GM18517 (cell line): ENCODE measurements around the gene HNRNPAB.
A peak's percentile ranks its signal among the peaks of the same experiment; 100 is the strongest.
"Not testable (repeated sequence)": the region's sequence is repeated elsewhere in the genome, so short reads cannot be mapped to it uniquely, and the experiment has no call there.

Source experiments
- ATAC-seq: cut with Tn5 transposase; IDR thresholded peaks from one replicate; pipeline ENCODE4 v1.9.1; 2021; ENCODE audit warnings: mild to moderate bottlenecking, moderate library complexity; ENCODE audit not compliant: unreplicated experiment

Gene HNRNPAB

DNA sequence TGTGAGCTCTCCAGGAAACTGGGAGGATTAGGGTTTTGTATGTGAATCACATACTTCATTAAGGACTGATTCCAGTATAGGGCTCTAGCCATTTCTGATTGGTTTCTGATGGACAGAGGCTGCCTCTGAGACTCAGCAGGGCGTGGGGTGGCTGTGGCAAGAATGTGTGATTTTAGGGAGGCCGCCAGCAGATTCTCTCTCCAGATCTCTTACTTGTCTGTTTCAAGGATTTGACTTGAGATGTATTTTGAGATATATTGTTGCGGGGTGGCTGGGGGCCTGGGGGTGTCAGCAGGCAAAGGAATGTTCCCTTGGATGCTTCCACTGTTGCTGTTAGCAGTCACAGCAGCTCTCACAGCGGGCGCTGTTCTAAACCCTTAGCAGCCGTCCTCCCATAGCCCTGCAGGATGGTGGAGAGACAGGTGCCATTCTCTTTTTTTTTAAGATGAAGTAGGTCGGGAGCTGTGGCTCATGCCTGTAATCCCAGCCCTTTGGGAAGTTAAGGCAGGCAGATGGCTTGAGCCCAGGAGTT, 8.0 kb upstream of the HNRNPAB start:
- no peak for ATAC-seq

DNA sequence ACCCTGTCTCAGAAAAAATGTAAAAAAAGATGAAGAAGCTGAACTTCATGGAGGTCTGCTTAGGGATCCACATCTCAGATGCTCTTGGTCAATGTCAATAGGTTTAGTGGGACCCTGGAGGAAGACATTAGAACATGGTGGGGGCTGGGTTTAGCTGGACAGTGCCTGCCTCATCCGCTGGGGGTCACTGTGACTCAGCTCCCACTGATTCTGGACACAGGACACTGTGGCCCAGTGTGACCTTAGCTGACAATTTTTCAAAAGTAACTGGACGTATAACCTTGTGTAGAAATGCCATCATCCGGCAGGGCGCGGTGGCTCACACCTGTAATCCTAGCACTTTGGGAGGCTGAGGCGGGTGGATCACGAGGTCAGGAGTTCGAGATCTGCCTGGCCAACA, 7.3 kb upstream of the HNRNPAB start:
- no peak for ATAC-seq

DNA sequence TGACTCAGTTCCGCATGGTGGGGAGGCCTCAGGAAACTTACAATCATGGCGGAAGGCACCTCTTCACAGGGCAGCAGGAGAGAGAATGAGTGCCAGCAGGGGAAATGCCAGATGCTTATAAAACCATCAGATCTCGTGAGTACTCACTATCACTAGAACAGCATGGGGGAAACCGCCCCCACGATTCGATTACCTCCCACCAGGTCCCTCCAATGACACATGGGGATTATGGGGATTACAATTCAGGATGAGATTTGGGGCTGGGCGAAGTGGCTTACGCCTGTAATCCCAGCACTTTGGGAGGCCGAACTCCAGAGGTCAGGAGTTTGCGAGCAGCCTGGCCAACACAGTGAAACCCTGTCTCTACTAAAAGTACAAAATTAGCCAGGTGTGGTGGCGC, 6.2 kb upstream of the HNRNPAB start:
- not testable (repeated sequence) for ATAC-seq

DNA sequence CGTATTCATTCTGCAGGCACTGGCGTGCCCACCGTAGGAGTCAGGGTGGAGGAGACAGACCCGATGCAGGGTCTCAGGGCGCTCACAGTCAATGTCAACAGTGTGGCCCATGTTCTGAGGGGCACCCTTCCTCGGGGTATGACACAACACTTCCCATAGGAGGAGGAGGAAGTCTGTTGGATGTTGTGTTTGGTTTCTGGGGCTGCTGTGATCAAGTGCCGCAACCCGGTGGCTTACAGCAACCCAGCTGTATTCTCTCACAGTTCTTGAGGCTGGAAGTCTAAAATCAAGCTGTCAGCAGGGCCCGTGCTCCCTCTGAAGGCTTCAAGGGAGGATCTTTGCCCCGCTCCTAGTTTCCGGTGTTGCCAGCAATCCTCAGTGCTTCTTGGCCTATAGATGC, 5.6 kb upstream of the HNRNPAB start:
- ATAC-seq = no peak

DNA sequence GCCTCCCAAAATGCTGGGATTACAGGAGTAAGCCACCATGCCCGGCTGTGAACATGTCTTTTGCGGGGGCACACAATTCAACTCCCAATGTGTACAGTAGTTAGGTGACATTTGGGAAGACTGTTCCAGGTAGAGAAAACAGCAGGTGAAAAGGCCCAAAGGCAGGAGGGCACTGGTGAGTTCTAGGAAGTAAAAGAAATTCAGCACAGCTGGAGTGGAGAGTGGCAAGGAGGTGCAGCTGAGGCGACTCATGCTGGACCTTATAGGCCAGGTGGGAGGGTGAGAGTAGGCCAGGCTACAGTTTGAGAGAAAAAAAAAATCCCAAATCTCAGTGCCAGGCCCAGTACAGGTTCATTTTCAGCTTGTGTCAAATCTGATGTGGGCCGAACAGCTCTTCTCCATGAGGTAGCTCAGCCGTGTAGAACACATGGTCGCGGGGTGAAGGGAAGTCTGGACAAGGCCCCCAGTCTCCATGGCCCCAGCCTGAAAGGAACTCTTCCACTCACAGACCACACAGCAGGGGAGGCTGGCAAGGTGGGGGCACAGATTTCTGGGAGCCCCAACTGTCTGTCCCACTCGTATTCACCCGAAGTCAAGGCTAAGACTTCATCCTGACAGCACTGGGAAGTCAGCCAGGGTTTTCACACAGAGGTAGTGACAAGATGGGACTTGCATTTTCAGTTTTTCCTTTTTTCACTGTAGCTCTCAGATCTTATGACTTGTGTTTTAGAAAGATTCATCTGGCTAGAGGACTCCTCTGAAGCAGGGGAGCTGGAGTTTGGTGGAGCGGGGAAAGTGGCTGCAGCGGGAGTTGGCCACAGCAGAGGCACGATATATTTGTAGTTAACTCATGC, 4.5 kb upstream of the HNRNPAB start:
- ATAC-seq = no peak

DNA sequence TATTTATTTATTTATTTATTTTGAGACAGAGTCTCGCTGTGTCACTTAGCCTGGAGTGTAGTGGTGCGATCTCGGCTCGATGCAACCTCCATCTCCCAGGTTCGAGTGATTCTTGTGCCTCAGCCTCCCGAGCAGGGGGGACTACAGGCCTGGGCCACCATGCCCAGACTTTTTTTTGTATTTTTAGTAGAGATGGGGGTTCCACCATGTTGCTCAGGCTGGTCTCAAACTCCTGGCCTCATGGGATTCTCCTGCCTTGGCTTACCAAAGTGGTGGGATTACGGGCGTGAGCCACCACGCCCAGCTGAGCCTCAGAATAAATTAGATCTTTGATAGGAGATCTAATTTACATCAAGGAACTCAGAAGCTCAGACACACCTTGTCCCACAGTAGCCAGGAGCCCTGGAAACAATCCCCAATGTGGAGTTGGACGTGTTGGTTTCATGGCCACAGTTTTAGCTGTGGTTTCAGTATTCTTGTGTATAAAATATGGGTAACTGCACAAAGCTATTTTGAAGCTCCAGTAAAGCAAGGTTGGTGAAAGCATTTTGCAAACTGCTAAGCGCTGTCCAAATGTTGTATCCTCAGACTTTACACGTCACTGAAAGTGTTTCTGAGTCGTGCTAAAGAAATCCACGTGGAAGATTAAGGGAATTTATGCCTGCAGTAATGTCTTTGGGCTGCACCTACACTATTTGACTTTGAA, 3.0 kb upstream of the HNRNPAB start:
- ATAC-seq = no peak

DNA sequence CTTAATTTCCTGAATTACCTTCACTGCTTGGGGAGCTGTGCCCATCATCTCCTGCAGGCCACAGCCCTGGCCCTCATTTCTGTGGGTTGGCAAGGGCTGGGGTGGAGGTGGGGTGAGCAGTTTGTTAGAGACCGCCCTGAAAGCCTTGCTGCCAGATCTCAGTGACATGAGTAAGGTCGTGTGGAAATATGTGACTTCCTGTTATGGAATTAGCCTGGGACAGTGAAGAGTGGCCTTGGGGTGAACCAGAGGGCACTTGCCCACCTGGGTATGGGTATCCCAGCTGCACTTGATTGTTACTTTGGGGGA, 2.5 kb upstream of the HNRNPAB start:
- no peak for ATAC-seq

DNA sequence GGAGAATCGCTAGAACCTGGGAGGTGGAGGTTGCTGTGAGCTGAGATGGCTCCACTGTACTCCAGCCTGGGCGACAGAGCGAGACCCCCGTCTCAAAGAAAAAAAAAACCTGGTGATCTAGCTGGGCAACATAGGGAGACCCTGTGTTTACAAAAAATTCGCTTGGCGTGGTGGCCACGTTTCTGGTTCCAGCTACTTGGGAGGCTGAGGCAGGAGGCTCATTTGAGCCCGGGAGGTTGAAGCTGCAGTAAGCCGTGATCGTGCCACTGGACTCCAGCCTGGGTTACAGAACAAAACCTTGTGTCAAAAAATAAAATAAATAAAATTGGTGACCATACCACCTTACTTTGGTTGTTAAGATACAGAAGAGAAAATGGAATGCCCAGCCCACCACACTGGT, 1.8 kb upstream of the HNRNPAB start:
- ATAC-seq = no peak

DNA sequence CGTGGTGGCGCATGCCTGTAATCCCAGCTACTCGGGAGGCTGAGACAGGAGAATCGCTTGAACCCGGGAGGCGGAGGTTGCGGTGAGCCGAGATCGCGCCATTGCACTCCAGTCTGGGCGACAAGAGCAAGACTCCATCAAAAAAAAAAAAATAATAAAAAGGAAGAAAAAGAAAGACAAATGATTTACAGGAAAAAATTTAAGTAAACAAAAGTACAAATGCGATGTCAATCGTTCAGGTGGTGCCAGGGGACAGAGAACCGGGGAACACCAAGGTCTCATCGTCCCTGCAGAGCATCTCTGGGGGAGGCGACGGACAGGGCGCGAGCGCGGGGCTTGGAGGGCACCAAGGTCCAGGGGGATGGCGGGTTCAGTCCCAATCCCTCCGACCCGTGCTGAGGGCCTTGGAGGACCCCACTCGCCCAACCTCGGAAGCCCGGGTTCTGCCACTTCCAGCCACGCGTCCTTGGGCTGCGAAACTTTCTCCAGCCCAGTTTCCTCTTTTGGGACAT, 607 bp upstream of the HNRNPAB start:
- ATAC-seq = no peak

DNA sequence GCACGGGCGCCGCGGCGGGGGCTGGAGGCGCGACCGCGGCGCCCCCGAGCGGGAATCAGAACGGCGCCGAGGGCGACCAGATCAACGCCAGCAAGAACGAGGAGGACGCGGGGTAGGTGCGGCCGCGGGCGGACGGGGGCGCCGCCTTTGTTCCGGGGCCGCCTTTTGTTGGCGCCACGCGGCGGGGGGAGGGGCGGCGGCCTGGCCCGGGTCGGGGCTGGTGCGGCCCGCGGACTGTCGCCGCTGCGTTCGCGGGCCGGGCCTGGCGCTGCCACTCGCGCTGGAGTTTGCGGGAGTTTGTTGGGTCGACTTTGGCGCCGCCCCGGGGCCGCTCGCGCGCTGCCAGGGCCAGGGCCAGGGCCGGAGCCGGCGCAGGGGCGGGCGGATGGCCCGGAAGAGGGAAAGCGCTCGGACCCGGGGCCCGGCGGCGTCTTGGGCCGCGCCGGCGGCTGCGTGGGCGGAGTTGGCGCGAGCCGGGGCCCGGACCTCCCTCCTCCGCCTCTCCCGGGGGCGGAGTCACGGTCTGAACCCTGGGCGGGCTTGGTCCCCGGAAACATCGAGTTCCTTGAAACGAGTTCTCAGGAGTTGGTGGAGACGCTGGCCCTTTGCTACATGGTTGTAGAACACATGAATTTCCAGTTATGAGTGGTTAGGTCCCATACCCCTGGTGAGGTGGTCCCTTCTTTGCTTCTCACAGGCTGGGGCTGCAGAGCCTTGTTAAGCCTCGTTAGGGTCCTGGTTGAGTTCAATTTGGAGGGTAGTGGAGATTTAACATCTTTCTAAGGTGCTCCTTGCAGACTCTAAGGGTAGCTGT, 809 bp downstream of the HNRNPAB start:
- ATAC-seq = peak; percentile 36

DNA sequence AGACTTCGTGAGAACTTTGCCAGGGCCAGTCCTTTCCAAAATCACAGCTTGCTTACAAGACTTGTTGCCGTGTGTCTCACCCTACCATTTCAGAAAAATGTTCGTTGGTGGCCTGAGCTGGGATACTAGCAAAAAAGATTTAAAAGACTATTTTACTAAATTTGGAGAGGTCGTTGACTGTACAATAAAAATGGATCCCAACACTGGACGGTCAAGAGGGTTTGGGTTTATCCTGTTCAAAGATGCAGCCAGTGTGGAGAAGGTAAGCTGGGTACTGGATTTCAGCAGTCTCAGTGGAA, 1.4 kb downstream of the HNRNPAB start:
- ATAC-seq = no peak

DNA sequence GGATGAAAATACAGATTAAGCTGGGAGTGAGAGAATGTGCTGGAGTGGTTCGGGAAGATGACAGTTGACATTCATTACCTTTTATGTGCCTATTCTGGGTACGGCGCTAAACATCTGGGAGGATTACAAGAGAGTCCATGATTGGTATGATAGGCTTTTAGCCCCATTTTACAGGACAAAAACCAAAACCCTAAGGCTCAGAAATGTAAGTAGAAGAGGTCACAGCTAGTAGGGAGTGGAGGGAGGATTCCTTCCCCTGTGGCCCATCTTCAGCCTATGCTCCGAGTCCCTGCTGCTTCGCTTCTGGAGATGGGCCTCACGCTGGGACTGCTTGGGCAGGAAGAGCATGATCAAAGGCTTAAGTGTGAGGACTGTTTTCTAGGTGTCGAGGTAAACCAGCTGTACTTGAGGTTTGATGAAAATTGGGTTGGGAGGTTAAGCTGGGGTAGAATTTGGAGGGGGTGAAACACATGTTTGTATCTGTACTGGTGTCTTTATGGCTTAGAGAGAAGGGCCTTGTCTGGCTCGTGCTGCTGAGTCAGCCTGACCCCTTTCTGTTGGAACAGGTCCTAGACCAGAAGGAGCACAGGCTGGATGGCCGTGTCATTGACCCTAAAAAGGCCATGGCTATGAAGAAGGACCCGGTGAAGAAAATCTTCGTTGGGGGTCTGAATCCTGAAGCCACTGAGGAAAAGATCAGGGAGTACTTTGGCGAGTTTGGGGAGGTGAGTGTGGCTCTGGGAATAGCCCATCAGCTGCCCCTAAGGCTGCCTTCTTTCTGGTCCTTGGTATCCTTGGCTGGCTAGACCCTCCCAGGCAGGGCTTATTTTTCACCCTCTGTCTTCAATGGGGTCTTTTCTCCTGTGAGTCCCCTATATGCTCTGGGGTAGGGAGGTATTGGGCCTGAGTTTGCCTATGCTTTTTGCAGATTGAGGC, 2.1 kb downstream of the HNRNPAB start:
- no peak for ATAC-seq

DNA sequence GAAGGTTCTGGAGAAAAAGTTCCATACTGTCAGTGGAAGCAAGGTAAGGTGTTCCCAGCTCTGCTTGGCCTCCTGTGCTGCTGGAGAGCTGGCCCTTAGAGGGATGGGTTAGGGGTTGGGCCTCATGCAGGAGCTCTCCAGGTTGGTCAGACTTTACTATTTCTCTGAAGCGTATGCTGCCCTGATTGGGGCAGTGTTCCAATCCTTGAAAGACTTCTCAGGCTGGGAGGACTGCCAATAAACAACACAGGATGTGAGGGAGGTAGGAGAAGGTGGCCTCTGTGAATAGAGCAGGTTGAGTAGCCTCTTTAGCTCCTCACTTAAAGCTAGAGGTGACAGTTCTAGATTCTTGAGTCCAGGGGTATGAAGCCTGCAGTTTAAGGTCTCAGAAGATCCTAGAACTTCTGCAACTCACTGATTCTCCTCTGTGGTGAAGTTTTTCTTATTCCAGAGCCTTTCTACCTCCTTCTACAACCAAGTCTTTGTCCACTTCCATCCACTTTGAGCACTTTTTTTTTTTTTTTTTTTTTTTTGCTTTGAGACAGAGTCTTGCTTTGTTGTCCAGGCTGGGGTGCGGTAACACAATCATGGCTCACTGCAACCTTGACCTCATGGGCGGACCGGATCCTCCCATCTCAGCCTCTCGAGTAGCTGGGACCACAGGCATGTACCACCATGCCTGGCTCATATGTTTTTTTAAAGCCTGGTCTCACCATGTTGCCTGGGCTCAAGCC, 3.0 kb downstream of the HNRNPAB start:
- no peak for ATAC-seq

DNA sequence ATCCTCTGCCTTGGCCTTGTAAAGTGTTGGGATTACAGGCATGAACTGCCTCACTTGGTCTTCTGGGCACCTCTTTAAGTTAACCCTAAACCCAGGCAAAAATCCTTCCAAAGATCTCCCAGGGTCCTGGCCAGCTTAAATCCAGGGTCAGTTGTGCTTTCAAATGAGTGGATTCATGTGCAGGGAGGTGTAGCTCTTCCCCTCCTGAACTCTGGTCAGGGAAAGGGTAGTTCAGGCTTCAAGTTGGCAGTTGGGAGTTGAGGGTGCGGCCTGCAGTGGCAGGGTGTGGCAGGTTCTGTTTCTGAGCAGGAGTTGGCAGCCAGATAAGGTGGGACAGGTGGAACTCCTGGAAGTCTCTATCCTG, 3.6 kb downstream of the HNRNPAB start:
- ATAC-seq = no peak

DNA sequence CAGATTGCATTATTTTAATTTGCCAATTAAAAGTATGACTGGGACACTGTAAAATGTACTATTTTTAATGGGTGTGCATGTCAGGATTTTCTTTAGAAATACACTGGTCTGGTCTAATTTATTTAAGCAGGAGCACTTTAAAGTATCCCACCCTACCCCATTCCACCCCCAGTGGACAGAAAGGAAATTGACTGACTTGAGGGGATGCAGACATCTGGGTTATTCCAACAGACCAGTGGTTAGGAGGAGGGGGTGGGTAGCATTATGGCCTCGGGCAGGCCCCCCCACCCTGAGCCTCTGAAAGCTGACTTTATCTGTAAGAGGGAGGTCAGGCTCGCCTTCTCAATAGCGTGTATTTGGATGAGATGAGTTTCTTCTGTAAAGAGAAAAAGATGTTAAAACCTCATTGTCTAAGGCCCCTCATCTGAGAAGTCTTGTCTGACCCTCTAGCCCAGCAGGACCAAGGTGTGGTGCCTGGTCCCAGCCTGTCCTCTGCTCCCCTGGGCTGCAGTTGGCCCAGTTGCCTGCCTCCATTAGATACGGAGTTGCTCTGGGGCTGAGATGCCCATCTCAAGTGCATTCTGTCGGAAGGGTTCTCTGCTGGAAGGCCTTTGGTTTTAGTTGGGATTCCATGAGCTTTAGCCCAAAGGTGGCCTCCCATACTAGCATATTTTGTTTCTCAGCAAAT, 4.4 kb downstream of the HNRNPAB start:
- no peak for ATAC-seq

DNA sequence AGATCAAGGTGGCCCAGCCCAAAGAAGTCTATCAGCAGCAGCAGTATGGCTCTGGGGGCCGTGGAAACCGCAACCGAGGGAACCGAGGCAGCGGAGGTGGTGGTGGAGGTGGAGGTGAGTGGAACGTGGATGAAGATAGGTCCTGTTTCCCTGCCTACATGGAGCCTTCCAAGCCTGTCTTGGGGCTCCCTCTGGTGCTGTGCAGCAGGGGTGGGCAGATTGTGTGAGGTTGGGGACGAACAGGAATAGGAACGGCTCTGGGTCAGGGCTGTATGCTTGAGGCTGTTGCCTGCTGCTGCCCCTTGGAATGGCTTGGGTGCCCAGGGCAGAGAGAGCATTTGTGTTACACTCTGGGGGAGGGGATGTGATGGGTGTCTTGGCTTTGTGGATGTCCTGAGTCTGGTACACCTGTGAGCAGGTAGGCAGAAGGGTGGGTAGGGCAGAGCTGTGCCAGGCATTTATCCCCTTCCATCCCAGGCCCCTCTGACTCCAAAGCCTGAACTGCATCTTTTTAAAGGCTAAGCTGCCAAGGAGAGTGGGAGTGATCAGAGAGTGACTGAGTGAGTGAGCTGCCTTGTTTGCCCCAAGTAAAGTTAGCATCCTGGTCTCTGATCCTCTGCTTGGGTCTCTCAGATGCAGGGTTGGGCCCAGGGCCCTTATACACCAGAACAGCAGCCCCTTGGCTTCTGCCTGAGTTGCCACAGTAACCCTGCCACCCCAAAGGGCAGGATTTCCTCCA, 5.2 kb downstream of the HNRNPAB start:
- ATAC-seq = no peak

DNA sequence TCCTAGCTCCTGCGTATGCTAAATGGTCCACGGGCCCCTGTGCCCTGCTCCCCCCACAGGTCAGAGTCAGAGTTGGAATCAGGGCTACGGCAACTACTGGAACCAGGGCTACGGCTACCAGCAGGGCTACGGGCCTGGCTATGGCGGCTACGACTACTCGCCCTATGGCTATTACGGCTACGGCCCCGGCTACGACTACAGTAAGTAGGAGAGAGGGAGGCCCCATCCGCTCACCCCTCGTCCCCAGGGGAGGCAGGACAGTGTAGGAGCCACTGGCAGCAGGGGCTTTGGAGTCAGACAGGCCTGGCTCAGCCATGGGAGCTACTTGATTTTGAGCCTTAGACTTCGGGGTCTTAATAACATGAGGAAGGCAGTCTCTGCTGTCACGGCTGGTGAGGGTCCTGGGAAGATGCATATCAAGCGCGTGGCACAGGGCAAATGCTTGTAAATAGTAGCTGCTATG, 5.8 kb downstream of the HNRNPAB start:
- no peak for ATAC-seq

DNA sequence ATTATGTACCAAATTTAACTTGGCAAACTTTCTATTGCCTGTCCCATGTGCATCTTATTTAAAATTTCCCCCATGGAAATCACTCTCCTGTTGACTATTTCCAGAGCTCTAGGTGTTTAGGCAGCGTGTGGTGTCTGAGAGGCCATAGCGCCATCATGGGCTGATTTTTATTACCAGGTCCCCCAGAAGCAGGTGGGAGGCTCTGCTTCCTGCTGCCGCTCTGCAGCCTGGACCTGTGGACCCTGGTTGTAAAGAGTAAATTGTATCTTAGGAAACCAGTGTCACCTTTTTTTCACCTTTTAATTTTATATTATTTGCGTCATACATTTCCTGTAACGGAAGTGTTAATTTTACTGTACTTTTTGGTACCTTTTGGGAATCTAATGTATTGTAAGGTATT, 6.4 kb downstream of the HNRNPAB start:
- ATAC-seq = no peak
